Ecto neural progenitor cell (in vitro differentiated cells): ENCODE data around the gene ANKRD28.

Experiments used
- DNase-seq: peaks from one replicate; pipeline ENCODE4 v3.0.0-alpha.2; 2018; ENCODE audit warnings: low spot score

The ANKRD28 gene

DNA sequence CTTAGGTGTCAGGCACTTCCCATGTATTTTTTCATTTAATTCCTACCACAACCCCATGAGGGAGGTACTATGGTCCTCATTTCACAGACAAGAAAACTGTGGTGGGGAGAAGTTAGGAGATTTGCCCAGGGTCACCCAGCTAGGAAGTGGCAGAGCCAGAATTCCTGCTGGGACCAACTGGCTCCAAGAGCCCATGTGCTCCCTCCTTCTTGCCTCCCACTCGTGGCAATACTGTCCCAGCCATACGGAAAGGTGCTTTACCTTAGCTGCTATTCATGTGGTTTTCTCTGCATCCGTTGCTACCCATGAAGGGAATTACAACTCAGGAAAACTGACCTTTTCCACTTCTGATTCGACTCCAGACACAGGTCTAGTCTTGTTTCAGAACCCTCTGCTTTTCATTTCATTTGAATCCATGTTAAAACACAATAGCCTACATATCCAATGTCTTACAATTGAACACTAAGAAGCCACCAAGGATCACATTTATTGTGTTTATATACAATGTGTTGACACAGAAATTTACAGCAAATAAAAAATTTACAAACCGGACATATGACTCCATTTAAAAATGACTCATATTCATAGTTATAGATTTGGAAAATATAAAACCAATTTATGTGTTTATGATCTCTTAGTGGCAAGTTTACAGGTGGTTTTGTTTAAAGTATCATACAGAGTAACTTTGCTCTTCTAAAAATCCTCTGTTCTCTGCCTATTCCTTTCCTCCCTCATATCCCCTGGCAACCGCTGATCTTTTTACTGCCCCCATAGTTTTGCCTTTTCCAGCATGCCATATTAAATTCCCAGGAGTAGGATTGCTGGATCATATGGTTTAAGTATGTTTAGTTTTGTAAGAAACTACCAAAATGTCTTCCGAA is 137.5 kb downstream of the ANKRD28 start:
- no peak for DNase-seq

DNA sequence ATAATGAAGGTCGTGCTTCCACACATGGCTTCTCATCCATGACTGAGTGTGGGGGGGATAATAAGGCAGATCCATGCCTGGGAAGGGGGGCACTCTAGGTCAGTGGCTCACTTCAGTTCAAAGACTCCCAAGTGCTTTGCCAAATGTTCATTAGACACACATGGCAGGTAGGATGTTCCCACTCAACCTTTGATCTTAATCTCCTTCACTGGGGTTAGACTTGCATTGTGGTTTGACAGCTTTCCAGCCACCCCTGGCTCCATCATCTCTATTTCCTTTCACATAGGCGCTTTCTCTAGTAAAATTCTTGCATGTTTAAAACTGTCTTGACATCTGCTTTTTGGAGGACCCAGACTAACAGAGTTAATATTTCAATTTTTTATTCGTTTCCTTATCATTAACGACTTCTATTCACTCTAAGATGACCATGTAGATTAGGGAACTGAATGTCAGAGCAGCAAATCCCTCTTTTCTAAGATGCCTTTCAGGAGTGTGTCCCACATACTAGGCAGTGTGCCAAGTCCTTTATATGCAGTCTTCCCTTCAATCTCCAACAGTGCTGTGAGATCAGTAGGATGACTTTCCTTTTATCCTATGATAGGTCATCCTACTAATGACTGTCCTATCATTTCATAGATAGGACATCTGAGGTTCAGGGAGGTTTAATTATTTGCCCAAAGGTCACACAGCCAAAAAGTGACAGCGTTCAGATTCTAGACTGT is 138.4 kb downstream of the ANKRD28 start:
- DNase-seq: no peak

DNA sequence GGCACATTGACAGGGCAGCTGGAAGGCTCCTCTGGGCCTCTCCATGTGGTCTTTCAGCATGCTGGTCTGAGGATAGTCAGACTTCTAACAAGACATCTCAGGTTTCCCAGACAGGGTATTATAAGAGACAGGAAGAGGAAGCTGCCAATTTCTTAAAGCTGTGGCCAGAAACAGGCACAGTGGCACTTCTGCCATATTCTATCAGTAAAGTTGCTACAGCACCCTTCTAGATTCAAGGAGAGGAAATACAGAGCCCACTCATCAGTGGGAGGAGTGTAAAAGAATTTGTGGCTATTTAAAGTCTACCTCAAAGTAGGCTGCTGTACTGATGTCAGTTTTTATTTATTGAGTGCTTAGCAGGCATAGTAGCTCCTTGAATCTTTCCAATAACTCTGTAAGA is 140.8 kb downstream of the ANKRD28 start:
- no peak for DNase-seq

DNA sequence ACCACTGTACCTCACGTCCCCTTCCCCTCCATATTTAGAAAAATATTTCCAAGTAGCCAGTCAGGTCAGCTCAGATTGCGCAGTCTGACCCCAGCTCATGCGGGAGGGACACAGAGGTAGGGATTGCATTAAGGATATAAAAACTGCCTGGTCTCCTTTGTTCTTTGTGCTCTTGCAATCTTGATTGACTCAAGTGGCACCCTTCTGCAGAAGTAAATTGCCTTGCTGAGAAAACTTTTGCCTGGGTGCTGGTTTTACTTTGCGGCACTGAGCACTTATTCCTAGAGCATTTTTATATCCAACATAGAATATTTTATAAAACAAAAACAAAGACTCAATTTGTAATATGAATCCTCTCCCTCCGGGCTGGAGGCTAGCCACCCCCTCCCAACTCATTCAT is 141.4 kb downstream of the ANKRD28 start:
- no peak for DNase-seq

DNA sequence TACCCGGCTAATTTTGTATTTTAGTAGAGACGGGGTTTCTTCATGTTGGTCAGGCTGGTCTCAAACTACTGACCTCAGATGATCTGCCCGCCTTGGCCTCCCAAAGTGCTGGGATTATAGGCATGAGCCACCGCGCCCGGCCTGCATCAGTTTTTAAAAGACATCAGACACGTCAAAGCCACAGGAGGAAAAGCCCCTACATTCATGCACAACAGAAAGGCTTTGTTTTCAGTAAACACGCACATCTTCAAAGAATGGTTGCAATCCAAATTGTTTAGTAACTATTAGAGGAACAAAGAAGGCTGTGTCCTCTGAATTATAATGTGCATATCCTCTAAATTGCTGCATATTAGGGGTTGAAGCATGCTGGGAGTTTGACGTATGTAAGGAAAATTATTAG is 142.9 kb downstream of the ANKRD28 start:
- DNase-seq: no peak

DNA sequence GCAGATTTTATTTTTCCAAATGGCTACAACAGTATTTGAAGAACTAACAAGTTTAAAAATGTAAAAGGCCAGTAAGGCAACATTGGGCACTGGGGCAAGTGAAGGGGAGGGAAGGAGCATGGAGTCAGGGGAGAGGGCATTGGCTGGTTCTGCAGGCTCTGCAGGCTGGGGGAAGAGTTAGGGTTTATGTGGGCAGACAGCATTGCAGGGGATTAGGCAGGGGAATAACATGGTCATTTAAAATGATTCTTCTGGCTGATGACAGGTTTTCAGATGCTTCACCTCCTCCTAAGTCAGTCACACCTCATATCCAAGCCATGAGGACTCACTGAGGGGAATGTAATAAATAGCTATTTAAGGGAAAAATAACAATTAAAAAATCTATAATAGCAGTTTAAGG is 143.7 kb downstream of the ANKRD28 start:
- no peak for DNase-seq

DNA sequence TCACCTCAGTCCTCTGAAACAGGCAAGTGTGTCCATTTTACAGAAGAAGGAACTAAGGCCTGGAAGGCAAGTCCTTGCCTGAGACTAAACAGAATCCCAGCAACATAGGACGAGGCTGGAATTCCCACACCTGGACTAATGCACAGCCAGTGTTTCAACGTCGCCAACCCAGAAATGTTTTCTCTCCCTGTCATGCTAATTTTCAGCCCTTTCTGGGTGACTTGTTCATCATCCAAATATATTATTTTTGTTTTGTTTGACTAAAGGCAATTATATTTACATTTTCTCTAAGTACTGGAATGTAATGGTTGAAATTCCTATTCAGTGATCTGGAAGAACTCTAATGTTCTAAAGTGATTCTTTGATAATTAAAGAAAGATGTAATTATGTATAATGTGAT is 144.5 kb downstream of the ANKRD28 start:
- DNase-seq: no peak

DNA sequence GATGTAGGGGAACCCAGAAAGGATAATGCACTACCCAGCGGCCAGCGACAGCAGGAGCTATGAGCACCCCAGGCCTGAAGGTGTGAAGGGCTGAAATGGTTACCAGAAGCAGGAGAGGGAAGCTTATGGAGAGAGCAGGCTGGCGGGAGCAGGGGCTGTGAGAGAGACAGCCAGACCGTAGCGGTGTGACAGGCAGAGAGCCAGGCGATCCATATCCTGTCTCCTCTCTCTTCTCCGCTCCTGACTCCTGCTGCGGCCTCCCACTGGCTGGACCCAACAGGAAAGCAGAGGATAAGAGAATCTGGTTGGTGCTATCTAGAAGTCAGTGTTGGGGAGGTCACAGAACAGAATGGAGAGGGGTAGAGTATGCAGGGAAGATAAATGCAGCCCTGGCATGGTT is 146.4 kb downstream of the ANKRD28 start:
- DNase-seq: no peak

DNA sequence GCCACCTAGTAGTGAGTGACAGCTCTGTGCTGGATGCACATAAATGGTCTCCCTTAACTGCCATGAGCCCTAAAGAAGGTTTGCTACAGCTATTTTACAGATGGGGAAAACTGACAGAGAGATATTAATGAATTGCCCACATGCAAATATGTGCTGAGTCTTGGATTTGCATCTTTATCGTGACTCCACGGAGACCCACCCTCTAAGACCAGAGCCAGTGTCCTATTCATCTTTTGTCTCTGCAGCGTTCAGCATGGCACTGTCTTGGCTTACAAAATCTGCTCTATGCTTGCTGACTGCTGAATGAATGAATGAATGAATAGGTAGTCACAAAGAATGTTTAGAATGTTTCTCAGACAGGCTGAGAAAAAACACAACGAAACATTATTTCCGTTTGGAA is 147.9 kb downstream of the ANKRD28 start:
- DNase-seq: no peak

DNA sequence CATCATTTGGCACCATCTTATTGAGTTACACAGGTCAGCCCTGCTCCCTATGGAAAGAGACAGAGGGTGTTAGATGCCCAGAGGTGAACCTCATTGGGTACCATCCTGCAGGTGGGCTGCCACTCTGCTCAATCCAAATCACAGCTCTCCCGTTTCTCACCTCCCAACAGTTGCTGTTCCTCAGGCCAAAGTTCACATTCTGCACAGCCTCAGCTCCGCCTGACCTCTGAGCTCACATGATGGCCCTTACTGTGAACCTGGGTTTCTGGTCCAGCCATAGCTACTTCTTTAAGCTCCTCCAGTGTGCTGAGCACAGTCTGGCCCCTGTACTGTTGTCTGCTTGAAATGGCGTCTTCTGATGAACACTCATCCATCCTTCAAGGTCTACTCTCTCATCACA is 148.4 kb downstream of the ANKRD28 start:
- DNase-seq: no peak

DNA sequence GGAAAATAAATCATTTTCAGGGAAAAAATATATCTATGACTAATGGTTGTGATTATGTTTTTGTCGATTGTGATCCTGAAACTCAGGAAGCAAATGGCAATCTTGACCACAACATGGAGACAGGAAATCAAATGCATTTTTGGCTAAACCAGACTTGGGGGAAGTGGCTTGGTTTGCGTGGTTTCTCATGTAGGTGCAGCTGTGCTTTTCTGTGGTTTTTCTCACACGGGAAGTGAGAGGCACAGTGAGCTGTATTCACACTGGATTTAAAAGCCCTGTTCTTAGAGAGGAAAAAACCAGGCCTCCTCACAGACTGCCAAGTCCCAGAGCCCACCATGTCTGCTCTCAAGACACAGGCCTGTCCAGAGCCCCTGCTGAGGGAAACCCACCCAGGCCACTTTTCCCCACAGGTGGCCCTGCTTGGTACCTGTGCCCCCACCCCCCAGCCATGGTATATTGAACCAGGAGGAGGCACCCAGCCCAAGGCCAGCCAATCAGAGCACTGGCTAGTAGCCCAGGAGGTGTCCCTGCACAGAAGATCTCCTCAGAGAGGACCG is 150.1 kb downstream of the ANKRD28 start:
- DNase-seq: no peak

DNA sequence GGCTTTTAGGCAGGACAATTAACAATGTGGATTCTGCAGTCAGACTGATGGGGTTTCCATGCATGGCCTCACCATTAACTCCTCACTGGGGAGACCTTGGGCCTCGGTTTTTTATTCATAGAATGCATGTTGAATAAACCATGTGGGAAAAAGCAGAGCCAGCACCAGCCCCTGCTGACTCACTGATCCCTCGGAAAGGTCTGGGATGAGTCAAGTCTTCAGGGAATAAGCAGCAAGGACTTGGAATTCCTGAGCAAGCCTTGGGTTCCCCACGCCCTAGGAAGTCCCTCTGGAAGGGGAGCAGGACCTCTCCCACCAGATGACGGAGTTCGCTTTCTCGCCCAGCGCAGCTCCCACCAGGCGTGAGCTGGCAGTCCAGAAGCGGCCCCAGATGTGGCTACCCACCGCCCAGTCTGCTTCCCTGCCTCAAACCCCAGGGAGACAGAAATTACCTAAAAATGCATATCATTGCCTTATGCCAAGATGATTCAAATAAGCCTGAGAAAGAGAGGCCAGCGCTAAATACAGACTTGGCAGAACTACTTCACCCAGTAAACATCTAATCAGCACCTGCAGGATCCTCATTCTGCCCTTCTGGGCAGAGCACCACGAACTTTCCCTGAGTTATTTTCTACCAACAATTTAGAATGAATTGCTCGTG is 150.8 kb downstream of the ANKRD28 start:
- no peak for DNase-seq

DNA sequence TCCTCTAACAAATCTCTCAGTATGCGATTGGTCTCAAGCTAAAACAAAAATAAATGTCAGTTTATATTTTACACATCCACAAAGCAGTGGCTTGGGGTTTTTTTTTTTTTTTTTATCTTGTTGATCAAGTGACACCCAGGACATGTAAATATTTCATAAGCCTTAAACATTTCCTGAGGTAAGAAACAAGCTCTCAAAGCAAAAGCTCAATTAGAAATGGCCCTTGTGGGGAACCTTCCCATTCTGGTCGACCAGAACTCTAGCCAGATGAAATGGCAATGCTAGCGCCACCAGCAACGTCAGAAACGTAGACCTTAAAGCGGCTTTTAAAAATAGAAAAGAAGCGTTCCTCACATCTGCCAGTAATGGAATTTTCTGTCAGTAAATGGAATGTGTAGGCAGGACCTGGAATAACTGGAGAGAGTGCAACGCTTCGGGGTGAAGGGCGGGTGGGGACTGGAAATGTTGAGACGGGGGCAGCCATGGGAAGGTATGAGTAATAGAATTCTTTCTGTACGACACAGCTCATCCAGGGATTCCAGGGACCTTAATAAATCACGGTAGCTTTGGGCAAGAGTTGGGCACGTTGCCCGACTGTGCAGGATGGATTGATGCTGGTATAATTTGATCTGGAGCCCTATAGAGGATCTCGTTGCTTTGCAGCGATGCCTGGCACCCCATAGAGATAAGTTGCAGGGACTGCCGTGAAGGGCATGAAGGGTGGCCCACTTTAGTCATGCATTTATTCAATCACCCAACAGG is 151.9 kb downstream of the ANKRD28 start:
- no peak for DNase-seq

DNA sequence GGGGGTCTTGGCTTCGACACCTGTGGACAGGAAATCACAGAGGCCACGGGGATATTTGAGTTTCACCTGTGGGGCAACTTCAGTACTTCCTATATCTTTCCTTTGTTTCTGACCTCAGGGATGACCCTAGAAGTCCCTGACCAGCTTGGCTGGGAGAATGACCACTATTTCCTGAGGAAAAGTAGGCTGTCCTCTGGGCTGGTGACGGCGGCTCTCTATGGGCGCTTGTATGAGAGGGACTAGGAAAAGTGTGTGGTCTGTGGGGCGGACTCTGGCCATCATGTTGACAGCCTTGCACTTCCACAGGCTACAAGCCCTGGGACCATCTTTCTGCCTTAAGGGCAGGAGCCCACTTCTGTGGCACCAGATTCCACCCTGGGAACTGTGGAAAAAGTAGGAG is 152.5 kb downstream of the ANKRD28 start:
- no peak for DNase-seq

DNA sequence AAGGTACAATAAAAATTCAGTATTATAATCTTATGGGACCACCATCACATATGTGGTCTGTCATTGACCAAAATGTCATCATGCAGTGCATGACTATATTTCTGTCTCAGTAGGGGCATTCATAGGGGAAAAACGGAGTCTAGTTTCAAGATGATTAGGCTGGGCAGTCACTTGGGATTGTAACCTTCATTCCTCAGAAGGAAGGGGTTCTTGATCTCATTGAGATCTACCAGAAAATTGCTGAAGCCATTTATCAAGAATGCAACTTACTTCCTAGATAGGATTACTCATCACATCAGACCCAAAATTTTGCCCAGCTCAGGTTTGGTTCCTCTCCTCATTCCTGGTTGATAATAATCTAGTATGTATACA is 158.9 kb downstream of the ANKRD28 start:
- DNase-seq: no peak

DNA sequence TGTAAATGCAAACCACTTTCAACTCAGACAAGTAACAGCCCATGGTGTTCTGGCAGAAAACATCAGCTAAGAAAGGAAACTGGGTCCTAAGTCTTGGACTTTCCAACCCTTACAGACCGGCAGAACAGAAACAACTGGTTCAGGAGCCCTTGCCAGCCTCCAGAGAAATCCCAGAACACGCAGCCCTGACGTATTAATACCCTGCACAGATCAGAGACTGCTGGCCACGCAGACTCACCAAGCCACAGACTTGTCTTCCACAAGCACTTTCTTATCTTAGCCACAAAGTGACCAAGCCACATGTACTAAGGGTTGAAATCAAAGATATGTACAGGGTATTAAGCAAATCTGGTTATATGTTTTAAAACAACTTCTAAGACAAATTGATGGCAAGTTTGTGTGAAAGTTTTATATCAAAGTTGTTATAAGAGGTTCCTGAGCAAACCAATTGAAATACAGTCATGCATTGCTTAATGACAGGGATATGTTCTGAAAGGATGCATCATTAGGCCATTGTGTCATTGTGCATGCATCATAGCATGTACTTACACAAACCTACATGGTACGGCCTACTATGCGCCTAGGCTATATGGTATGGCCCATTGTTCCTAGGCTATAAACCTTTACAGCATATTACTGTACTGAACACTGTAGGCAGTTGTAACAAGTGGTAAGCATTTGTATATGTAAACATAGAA is 159.4 kb downstream of the ANKRD28 start:
- DNase-seq: no peak

DNA sequence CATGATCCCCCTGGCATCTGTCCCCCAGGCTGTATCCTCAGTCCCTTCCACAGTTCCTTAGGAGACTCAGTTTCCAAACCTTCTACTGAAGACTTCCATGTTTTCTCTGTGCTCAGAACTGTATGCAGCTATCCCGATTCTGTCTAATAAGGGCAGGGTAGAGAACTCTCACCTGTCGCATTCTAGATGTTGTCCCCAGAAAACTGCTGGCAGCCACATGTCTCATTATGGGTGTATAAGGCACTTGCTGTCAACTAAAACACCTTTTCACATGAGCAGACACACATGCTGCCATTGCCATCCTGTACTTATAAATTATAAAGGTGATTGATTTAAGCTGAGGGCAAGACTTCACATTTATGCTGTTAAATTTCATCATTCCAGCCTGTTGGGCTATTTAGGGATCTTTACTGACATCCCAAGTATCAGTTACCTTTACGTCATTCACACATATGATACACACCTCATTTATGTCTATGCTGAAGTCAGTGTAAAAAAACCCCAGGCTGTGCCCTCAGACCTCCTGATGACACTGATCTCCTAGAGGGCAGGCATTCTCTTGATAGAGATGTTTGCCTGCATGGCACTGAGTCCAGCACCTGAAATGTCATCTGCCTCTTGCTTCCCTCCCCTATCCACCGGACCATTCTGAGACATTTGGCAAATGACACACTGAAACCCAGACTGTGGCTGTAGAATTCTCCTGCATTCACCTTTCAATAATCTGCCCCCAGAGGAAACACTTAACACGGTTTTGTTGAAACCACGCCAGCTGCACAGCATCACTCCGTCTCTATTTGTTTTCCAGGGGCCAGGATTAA is 160.4 kb downstream of the ANKRD28 start:
- no peak for DNase-seq

DNA sequence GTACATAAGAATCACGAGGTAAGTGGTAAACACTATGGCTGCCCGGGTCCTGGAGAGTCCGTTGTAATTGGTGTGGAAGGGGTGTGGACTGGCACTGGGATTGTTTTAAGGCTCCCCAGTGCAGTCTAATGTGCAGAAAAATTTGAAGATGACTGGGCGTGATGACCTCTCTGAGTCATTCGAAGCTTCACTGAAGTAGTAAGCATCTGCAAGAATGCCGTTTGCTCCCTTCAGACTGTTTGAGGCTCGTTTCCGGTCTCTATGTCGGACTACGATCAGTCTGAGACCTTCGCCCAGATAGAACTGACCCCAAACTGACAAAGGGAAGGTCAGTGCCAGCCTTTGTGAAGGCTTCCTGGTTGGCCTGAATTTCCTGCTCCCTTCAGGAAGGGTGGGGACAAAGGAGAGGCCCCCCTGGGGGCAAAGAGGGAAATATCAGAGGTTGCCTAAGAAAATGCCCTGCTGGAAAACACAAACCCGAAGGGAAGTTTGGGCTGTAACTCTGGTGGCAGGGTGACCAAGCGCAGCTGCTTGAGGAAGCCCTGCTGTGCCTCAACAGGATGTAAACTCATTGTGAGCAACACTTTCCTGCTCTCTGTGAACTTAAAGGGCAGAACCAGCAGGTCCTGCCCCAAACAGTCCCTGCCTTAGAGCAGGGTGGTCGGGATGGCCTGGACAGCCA is 161.6 kb downstream of the ANKRD28 start:
- DNase-seq: no peak

DNA sequence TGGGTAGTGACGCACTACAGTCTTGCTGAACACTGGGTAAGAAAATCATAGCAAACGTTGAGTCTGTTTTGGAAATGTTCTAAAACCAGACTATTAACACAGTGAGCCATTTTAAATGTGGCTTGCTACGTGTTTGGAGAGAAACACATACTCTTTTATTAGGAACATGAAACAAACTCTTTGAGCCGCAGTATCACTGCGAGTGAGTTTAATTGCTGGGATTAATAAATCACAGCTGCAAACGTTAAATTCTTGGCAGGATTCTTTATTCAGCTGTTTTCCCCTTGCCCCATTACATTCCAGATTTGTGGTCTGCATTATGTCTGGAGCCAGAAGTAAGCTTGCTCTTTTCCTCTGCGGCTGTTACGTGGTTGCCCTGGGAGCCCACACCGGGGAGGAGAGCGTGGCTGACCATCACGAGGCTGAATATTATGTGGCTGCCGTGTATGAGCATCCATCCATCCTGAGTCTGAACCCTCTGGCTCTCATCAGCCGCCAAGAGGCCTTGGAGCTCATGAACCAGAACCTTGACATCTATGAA is 162.6 kb downstream of the ANKRD28 start:
- DNase-seq: no peak

DNA sequence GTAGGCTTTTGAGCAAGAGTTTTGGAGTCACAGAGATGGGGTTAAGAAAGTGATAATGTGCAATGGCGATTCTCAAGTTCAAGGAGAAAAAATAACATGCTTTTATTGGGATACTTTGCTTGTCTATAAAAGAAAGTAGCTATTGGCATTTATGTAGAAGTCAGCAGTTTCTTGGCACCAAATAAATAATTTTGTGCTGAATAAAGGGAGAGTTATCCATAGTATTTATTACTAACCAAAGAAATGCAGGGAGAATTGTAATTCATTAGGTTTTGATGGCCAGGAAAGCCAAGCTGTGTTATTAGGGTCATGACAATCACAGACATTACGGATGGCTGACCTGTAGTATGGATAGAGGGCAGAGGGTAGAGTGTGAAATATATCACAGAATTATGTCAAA is 163.1 kb downstream of the ANKRD28 start:
- DNase-seq: no peak
